IPS-15b (cell line): ENCODE measurements around the gene MLXIP.

Experiments used
- H3K27me3 ChIP-seq: one replicate; pipeline ENCODE4 v1.6.1; 2013; ENCODE audit warnings: low read length; ENCODE audit not compliant: control insufficient read depth, insufficient read depth
- H3K36me3 ChIP-seq: one replicate; pipeline ENCODE4 v1.6.1; 2013; ENCODE audit warnings: low read length; ENCODE audit not compliant: control insufficient read depth, insufficient read depth
- H3K4me1 ChIP-seq: one replicate; pipeline ENCODE4 v1.6.1; 2013; ENCODE audit warnings: mild to moderate bottlenecking, low read length; ENCODE audit not compliant: control insufficient read depth, insufficient read depth
- H3K4me3 ChIP-seq: one replicate; pipeline ENCODE4 v1.5.1; 2013; ENCODE audit warnings: low read depth, low read length
- H3K9ac ChIP-seq: one replicate; pipeline ENCODE4 v1.6.1; 2013; ENCODE audit warnings: low read depth, mild to moderate bottlenecking, low read length
- H3K9me3 ChIP-seq: one replicate; pipeline ENCODE4 v1.6.1; 2013; ENCODE audit warnings: mild to moderate bottlenecking, low read length; ENCODE audit not compliant: control insufficient read depth, insufficient read depth

The MLXIP gene, protein sequence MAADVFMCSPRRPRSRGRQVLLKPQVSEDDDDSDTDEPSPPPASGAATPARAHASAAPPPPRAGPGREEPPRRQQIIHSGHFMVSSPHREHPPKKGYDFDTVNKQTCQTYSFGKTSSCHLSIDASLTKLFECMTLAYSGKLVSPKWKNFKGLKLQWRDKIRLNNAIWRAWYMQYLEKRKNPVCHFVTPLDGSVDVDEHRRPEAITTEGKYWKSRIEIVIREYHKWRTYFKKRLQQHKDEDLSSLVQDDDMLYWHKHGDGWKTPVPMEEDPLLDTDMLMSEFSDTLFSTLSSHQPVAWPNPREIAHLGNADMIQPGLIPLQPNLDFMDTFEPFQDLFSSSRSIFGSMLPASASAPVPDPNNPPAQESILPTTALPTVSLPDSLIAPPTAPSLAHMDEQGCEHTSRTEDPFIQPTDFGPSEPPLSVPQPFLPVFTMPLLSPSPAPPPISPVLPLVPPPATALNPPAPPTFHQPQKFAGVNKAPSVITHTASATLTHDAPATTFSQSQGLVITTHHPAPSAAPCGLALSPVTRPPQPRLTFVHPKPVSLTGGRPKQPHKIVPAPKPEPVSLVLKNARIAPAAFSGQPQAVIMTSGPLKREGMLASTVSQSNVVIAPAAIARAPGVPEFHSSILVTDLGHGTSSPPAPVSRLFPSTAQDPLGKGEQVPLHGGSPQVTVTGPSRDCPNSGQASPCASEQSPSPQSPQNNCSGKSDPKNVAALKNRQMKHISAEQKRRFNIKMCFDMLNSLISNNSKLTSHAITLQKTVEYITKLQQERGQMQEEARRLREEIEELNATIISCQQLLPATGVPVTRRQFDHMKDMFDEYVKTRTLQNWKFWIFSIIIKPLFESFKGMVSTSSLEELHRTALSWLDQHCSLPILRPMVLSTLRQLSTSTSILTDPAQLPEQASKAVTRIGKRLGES

DNA sequence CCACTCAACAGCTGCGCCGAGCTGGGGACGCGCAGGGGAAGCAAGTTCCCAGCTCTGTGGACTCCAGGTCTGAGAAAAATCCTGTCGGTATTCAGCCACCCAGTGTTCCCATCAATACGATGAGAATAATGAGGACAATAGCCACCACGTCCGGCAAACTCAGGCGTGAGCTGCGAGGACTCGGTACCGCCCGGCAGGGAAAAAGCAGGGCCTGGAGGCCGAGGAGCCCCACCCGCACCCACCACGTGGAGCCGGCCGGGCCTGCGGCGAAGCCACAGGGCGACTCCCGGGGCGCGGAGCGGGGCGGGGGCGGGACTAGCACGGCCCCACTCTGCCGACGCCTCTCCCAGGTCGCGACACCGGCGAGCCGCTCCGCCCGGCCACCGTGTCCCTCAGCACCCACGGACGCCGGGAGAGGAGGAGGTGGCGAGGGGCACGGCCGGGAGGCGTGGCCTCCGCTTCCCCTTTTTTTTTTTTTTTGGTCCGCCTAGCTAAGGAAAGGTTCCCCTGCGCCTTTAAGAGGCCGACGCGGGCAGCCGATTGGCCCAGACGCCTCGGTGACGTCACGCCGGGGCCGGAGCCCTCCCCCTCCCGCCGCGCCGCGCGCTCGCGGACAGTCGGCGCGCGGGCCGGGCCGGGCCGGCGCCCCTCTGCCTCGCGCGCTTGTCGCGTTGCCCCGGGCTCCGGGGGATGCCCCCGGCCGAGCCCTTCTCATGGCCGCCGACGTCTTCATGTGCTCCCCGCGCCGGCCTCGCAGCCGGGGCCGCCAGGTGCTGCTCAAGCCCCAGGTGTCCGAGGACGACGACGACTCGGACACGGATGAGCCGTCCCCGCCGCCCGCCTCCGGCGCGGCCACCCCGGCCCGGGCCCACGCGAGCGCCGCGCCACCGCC lies at the start of gene MLXIP:
Gene MLXIP, plus strand, starts transcription at position 616 of the 892 bp plus-strand sequence. Its CDS starts 98 bp downstream, at position 714.
- Histone ChIP-seq H3K36me3 (no peaks in the 10 kb centered on the region), H3K9ac (peak within 1 kb of the TSS; percentile 37), H3K4me3 (peak within 1 kb of the TSS; percentile 73), H3K27me3 (peaks cover 17% of the 10 kb centered on the region), H3K9me3 (no peaks in the 10 kb centered on the region), H3K4me1 (peaks cover 10% of the 10 kb centered on the region)

DNA sequence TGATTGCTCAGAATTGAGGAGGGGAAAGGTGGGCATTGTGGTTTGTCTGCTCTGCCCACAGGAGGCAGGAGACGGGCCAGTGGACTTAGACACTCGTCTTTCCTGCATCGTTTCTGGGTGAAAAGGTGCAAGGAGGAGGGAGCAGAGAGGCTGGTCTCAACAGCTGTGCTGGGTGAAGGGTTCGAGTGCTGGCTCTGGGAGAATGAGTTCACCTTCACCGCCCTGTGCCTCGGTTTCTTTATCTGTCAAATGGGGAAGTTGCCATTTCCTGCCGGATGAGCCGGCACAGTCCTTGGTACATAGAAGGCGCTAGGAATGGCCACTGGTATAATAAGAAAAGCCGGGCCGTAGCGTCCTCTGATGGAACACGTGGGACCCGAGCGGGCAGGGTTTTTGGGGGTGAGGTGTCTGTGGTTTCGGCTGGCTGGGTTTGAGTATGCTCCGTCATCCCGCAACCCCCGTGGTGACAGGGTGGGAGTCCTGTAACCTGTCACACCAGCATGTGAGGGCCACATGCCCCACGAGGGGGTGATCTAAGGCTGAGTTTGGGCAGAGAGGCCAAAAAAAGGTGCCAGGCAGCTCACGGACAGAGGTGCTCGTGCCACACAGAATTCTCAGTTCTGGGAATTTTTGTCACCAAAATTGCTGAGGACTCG lies 49.5 kb upstream of the MLXIP start:
- H3K4me3 ChIP-seq: no peak overlapping the region
- H3K9me3 ChIP-seq: no peaks in the 10 kb centered on the region
- no peaks in the 10 kb centered on the region for H3K27me3 ChIP-seq
- peak overlapping the region; percentile 24 for H3K9ac ChIP-seq
- no peaks in the 10 kb centered on the region for H3K4me1 ChIP-seq
- no peaks in the 10 kb centered on the region for H3K36me3 ChIP-seq

DNA sequence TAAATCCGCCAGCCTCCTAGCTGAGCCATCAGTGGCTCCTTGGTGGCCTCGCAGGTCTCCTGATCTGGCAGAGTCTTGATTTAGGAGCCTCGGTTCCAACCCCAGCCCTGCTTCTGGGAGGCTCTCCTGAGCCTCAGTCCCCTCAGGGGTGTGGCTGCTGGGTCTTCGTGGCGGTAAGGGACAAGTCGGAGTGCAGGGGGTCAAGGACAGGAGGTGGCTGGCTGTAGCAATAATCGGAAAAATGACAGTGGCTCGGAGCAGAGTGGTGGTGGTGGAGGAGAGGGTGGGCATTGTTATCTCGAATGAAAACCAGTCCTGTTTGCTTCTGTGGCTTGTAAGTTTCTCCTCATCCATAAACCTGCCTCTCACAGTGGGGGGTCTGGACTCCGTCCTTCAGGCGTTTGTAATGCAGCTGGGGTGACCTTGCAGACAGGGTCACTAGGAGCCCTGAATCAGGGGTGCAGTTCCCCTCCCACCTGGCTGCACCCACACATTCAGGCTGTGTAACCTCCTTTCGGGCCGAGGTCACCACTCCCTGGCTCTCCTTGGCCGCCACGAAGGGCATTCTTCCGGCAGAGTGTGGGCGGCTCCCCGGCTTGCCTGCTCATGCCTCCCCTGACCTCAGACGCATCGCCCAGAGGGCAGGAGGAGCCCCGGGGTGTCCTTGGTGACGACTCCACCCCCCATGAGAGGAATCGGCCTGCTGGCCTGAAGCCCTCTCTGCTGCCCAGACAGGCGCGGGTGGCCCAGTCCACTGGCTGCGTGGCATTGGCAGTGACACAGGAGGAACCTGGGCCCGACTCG lies 48.7 kb upstream of the MLXIP start:
- Histone ChIP-seq H3K36me3 (no peaks in the 10 kb centered on the region), H3K27me3 (no peaks in the 10 kb centered on the region), H3K9me3 (no peaks in the 10 kb centered on the region), H3K4me3 (no peak overlapping the region), H3K9ac (peak overlapping the region; percentile 24), H3K4me1 (no peaks in the 10 kb centered on the region)

DNA sequence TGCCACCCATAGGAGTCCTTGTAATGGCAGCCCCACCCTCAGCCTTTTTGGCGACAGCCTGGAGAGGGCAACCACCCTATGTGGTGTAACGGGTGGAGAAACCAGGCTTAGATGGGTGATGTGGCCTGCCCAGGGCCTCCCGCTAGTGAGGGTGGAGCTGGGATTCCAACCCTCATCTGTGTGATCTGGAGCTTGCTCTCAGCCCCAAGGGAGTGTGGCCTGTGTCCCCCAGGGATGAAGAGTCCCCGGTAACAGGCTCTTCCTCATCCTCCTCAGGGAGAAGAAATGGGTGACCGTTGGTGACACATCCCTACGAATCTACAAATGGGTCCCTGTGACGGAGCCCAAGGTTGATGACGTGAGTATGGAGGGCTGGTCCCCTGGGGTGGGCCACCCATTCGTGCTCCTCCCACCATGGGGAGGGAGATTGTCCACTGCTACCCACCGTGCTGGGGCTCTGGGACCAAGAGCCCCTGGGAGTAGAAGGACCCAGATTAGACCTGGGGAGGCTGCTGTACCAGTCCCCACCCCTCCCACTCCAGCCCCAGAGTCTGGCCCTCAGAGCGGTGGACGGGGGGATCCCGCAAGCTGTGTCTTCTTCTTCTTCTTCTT lies 48.0 kb upstream of the MLXIP start:
- Histone ChIP-seq H3K9ac (no peak overlapping the region), H3K4me3 (no peak overlapping the region), H3K36me3 (peaks cover 3% of the 10 kb centered on the region), H3K27me3 (no peaks in the 10 kb centered on the region), H3K9me3 (no peaks in the 10 kb centered on the region), H3K4me1 (no peaks in the 10 kb centered on the region)

DNA sequence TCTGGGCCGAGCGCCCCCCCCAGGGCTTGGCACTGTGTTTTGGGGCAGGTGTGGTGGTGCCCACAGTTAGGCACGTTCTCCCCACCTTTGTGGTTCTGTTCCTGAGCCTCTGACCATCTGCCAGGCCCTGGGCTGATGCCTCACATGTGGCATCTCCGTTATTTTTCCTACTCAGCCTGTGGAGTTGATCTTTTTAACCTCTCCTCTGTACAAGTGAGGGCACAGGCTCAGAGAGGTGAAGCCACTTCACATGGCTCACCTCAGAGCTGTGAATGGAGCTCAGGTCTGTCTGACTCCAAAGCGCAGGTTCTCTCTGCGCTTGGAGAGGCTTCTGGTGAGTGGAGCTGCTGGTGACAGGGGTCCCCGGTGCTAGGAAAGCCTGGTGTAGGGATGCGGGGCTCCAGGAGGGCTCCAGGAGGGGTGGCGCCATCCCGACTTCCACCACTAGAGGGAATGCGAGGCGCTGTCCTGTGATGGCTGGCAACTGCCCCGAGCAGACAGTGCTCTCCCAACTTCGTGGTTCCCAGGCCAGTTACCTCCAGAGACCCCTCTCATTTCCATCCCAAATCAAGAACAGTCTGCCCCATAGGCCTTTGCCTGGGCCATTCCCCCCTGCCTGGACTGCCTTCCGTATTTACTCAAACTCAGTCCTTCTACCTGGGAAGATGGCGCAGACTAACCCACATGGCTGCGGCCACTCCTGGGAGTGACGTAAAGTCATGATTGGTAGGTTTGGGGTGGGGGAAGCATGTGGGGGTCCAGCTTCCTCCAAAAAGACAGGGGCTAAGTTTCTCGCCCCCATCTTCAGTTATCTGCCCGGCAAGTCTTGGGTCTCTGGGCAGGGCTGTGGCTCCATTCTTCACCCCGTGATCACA lies 47.0 kb upstream of the MLXIP start:
- Histone ChIP-seq H3K4me1 (no peaks in the 10 kb centered on the region), H3K36me3 (peaks cover 8% of the 10 kb centered on the region), H3K9ac (no peak overlapping the region), H3K27me3 (no peaks in the 10 kb centered on the region), H3K4me3 (no peak overlapping the region), H3K9me3 (no peaks in the 10 kb centered on the region)

DNA sequence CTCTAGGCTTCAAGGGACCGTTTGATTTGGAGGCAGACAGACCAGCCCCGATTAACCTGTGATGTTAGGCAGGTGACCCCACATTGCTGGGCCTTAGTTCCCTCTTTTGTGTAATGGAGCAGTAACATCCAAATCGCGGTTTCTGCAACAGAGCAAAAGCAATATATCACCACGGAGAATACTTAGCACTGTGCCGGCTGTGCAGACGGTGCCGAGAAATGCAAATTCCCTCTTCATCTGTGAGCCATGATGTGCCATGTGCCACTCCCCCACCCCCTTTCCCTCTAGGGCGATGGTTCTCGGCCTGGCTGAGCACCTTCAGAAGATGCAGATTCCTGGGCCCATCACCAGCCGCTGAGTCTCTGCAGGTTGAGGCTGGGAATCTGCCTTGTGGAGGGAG lies 46.0 kb upstream of the MLXIP start:
- Histone ChIP-seq H3K4me1 (no peaks in the 10 kb centered on the region), H3K4me3 (no peak overlapping the region), H3K36me3 (peaks cover 8% of the 10 kb centered on the region)

DNA sequence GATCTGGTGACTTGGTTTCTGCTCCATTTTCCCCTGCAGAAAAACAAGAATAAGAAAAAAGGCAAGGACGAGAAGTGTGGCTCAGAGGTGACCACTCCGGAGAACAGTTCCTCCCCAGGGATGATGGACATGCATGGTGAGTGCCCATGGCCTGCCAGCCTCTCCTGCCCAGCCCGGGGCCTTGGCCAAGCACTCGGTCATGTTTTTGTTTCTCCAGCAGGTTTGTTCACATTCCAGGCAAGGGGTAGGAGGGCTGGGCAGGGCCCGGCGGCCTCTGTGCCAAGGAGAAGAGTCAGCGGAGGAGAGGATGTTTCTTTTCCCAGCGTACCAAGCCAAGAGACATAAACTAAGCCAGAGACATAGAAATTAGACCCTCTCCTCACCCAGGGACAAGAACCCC lies 43.3 kb upstream of the MLXIP start:
- Histone ChIP-seq H3K9ac (no peak overlapping the region), H3K4me1 (no peaks in the 10 kb centered on the region), H3K36me3 (peaks cover 10% of the 10 kb centered on the region), H3K27me3 (no peaks in the 10 kb centered on the region), H3K9me3 (no peaks in the 10 kb centered on the region), H3K4me3 (no peak overlapping the region)

More for the DNA sequence above, 46.0 kb upstream of the MLXIP start:
- Histone ChIP-seq H3K9me3 (no peaks in the 10 kb centered on the region), H3K9ac (no peak overlapping the region), H3K27me3 (no peaks in the 10 kb centered on the region)

DNA sequence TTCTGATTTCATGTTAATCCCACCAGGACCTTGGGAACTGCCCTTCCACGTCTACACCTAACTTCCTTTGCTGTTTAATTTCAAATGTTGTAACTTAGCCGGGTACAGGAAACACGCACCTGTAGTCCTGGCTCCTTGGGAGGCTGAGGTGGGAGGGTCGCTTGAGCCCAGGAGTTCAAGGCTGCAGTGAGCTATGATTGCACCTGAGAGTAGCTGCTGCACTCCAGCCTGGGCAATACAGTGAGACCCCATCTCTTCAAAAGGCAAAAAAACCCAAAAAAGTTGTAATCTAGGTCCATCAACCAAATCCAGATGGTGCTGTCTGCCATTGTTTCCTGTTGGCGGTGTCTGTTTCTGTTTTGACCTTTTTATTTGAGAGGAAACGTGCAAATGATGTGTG lies 42.4 kb upstream of the MLXIP start:
- Histone ChIP-seq H3K9ac (no peak overlapping the region), H3K4me3 (no peak overlapping the region), H3K9me3 (no peaks in the 10 kb centered on the region), H3K36me3 (peaks cover 10% of the 10 kb centered on the region), H3K27me3 (no peaks in the 10 kb centered on the region), H3K4me1 (no peaks in the 10 kb centered on the region)

DNA sequence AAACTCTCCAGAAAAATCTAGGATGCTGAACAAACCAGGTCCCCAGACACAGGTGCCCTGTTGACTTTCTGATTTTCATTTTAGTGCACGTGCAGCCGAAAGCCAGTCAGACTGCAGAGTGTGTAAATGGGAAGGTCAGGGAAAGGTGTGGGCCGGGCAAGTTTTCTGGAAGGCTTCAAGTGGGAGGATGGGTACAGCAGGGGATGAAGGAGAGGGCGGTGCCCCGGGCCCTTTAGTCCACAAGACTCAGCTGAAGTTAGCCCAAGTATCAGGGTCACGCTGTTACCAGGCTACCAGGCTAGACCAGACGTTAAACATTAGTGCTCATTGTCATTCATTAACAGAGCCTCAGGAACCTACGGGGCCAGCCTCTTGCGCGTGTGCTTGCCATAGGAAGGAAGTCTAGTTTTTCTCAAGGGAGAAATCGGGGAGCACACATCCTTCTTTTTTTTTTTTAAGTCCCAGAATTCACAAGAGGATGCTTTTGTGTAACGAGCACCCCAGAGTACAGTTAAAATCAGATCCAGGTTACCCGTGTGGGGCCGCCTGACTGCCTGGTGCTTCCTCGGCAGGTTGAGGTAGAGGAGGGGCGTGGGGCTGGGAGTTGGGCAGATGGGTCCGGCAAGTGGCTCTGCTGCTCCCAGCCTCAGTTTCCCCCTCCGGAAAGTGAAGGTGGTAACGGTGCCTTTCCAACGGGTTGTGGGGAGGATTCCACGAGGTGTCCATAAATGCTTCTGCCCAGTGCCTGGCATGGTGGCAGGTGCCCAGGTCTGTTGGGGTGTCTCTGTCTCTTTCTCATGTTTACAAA lies 37.8 kb upstream of the MLXIP start:
- Histone ChIP-seq H3K4me1 (no peaks in the 10 kb centered on the region), H3K36me3 (peaks cover 9% of the 10 kb centered on the region)

More for the DNA sequence above, 37.8 kb upstream of the MLXIP start:
- Histone ChIP-seq H3K9me3 (no peaks in the 10 kb centered on the region), H3K9ac (no peak overlapping the region), H3K27me3 (no peaks in the 10 kb centered on the region), H3K4me3 (no peak overlapping the region)
